Pons (tissue), 1 donor: ENCODE measurements around the gene IMMP2L.
"Not testable (repeated sequence)": the region's sequence is repeated elsewhere in the genome, so short reads cannot be mapped to it uniquely, and the experiment has no call there.

Source experiments
- DNase-seq: peaks from one replicate; pipeline ENCODE4 v3.0.0-alpha.2; 2016; ENCODE audit warnings: low spot score

Gene IMMP2L

GRCh38 chr7:111508387-111508786 is 53.9 kb downstream of the IMMP2L start:
- DNase-seq: no peak

- DNase-seq: not testable (repeated sequence)
These were observed 56.9 kb downstream of the IMMP2L start for GRCh38 chr7:111505422-111505821.

- not testable (repeated sequence) for DNase-seq
These were observed 60.5 kb downstream of the IMMP2L start for GRCh38 chr7:111501799-111502198.

- DNase-seq: no peak
These were observed 63.3 kb downstream of the IMMP2L start for GRCh38 chr7:111499027-111499426.

- DNase-seq: no peak
These were observed 63.8 kb downstream of the IMMP2L start for GRCh38 chr7:111498391-111499007.

- DNase-seq: no peak
These were observed 67.0 kb downstream of the IMMP2L start for GRCh38 chr7:111495173-111495810.

GRCh38 chr7:111492234-111492633 is 70.1 kb downstream of the IMMP2L start:
- DNase-seq: no peak

- peak; percentile 67 for DNase-seq
These were observed 75.7 kb downstream of the IMMP2L start for GRCh38 chr7:111486472-111487142.

GRCh38 chr7:111485701-111486380 is 76.5 kb downstream of the IMMP2L start:
- no peak for DNase-seq

- no peak for DNase-seq
These were observed 79.2 kb downstream of the IMMP2L start for GRCh38 chr7:111483078-111483477.

- no peak for DNase-seq
These were observed 84.6 kb downstream of the IMMP2L start for GRCh38 chr7:111477462-111478225.

GRCh38 chr7:111476586-111477293 is 85.6 kb downstream of the IMMP2L start:
- DNase-seq: no peak

- no peak for DNase-seq
These were observed 86.3 kb downstream of the IMMP2L start for GRCh38 chr7:111475959-111476358.

- no peak for DNase-seq
These were observed 86.9 kb downstream of the IMMP2L start for GRCh38 chr7:111475419-111475748.

GRCh38 chr7:111474723-111475418 is 87.4 kb downstream of the IMMP2L start:
- DNase-seq: no peak

GRCh38 chr7:111473449-111474198 is 88.7 kb downstream of the IMMP2L start:
- no peak for DNase-seq

GRCh38 chr7:111470998-111471397 is 91.3 kb downstream of the IMMP2L start:
- no peak for DNase-seq

- DNase-seq: not testable (repeated sequence)
These were observed 92.4 kb downstream of the IMMP2L start for GRCh38 chr7:111469894-111470293.

- not testable (repeated sequence) for DNase-seq
These were observed 96.5 kb downstream of the IMMP2L start for GRCh38 chr7:111465774-111466173.

GRCh38 chr7:111460695-111461094 is 101.6 kb downstream of the IMMP2L start:
- DNase-seq: no peak
